WTC11 (cell line): ENCODE data around the gene AURKA. TPM values are rescaled to one million over a fixed set of nuclear protein-coding genes. Genes with fewer than 3 reads are reported as not detected.
"Not testable (repeated sequence)": the region's sequence is repeated elsewhere in the genome, so short reads cannot be mapped to it uniquely, and the experiment has no call there.

Experiments used
- ATAC-seq: fragments of 200-7000 bp; cut with Tn5 transposase; 2 replicates; pipeline ENCODE4 v1.10.0; 2021; ENCODE audit warnings: mild to moderate bottlenecking, moderate library complexity
- CTCF ChIA-PET: fragments of 300-600 bp; sonication (Branson Sonifier 250); formaldehyde crosslinking; loops from one replicate; lab custom pipeline; 2021; ENCODE audit warnings: antibody characterized with exemption; lab: Charles Lee
- POLR2A ChIA-PET: fragments of 350-600 bp; sonication (Branson Sonifier 250); formaldehyde crosslinking; loops from one replicate; lab custom pipeline; 2021; ENCODE audit warnings: antibody characterized with exemption; lab: Charles Lee
- DNase-seq: peaks from one replicate; pipeline ENCODE4 v3.0.0; 2021; ENCODE audit warnings: low spot score
- H3K27ac Mint-ChIP-seq: 2 replicates; pipeline ENCODE4 v1.8.0; 2021; ENCODE audit warnings: mixed read lengths
- H3K27me3 Mint-ChIP-seq: 2 replicates; pipeline ENCODE4 v1.8.0; 2021; ENCODE audit warnings: low read depth, mild to moderate bottlenecking, moderate library complexity, mixed read lengths
- H3K36me3 Mint-ChIP-seq: 2 replicates; pipeline ENCODE4 v1.8.0; 2021; ENCODE audit warnings: mixed read lengths
- H3K4me1 Mint-ChIP-seq: 2 replicates; pipeline ENCODE4 v1.8.0; 2022; ENCODE audit warnings: mixed read lengths
- H3K4me3 Mint-ChIP-seq: 2 replicates; pipeline ENCODE4 v1.8.0; 2021; ENCODE audit warnings: mild to moderate bottlenecking, moderate library complexity, mixed read lengths
- H3K9me3 Mint-ChIP-seq: 2 replicates; pipeline ENCODE4 v1.8.0; 2021; ENCODE audit warnings: mixed read lengths
- ATF1 ChIP-seq: sonication (generic); formaldehyde crosslinking; IDR thresholded peaks from 2 replicates; pipeline ENCODE4 v1.8.1; 2023; ENCODE audit warnings: mild to moderate bottlenecking, moderate library complexity, missing genetic modification reagents
- ELF4 ChIP-seq: sonication (generic); formaldehyde crosslinking; IDR thresholded peaks from 2 replicates; pipeline ENCODE4 v1.8.1; 2022; ENCODE audit warnings: low read depth, mild to moderate bottlenecking, moderate library complexity, missing genetic modification reagents
- JUN ChIP-seq: sonication (generic); formaldehyde crosslinking; IDR thresholded peaks from 2 replicates; pipeline ENCODE4 v1.8.0; 2023; ENCODE audit warnings: mild to moderate bottlenecking, missing genetic modification reagents
- MXD4 ChIP-seq: fragments of 250-450 bp; sonication (Bioruptor Pico); IDR thresholded peaks from 2 replicates; pipeline ENCODE4 v1.8.0; 2021; ENCODE audit warnings: mild to moderate bottlenecking, moderate library complexity, borderline replicate concordance
- NFYB ChIP-seq: sonication (generic); formaldehyde crosslinking; conservative IDR thresholded peaks from 2 replicates; pipeline ENCODE4 v1.8.0; 2022; ENCODE audit warnings: low read depth, missing genetic modification reagents
- SP1 ChIP-seq: sonication (generic); formaldehyde crosslinking; conservative IDR thresholded peaks from 2 replicates; pipeline ENCODE4 v1.8.1; 2022; ENCODE audit warnings: missing genetic modification reagents
- ZNF396 ChIP-seq: fragments of 250-450 bp; sonication (Bioruptor Pico); IDR thresholded peaks from 2 replicates; pipeline ENCODE4 v1.8.0; 2021; ENCODE audit warnings: mild to moderate bottlenecking, moderate library complexity, borderline replicate concordance
- total RNA-seq: library from RNA; stranded (reverse); gene quantifications from 3 replicates; pipeline ENCODE4 v1.2.3, GENCODE V29; 2021
- TF ChIP-seq, protein P1 (sequence below): fragments of 250-450 bp; sonication (Bioruptor Pico); IDR thresholded peaks from 2 replicates; pipeline ENCODE4 v1.9.0; 2021; ENCODE audit warnings: mild to moderate bottlenecking, borderline replicate concordance
- TF ChIP-seq, protein P2 (sequence below): sonication (generic); formaldehyde crosslinking; IDR thresholded peaks from 2 replicates; pipeline ENCODE4 v1.8.1; 2023; ENCODE audit warnings: mild to moderate bottlenecking, moderate library complexity, missing genetic modification reagents
- TF ChIP-seq, protein P3 (sequence below): sonication (generic); formaldehyde crosslinking; IDR thresholded peaks from 2 replicates; pipeline ENCODE4 v1.8.1; 2023; ENCODE audit warnings: mild to moderate bottlenecking, missing genetic modification reagents, borderline replicate concordance
- TF ChIP-seq, protein P4 (sequence below): sonication (generic); formaldehyde crosslinking; conservative IDR thresholded peaks from 2 replicates; pipeline ENCODE4 v1.8.1; 2022; ENCODE audit warnings: mild to moderate bottlenecking, missing genetic modification reagents
- TF ChIP-seq, protein P5 (sequence below): fragments of 250-450 bp; sonication (Bioruptor Pico); IDR thresholded peaks from 2 replicates; pipeline ENCODE4 v2.1.2; 2022; ENCODE audit warnings: mild to moderate bottlenecking, moderate library complexity

AURKA gene
- total RNA-seq, 1 experiment from 2014 or later: 103 TPM

DNA sequence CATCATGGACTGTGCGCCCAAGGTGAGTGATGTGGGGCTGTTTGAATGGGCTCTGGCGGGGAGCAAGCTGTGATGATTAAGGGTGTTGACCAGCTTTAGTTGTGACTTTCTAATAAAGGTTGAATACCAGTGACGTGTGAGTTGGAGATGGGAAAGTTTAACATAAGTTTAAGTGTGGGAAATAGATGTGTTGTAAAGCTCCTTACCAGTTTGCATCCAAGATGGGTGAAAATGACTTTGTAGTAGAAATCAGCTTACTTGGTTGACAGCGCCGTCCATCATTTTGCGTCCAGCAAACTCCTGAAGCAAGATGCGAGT is 20.4 kb upstream of the AURKA start (continued):
- TF ChIP-seq, protein P1, sequence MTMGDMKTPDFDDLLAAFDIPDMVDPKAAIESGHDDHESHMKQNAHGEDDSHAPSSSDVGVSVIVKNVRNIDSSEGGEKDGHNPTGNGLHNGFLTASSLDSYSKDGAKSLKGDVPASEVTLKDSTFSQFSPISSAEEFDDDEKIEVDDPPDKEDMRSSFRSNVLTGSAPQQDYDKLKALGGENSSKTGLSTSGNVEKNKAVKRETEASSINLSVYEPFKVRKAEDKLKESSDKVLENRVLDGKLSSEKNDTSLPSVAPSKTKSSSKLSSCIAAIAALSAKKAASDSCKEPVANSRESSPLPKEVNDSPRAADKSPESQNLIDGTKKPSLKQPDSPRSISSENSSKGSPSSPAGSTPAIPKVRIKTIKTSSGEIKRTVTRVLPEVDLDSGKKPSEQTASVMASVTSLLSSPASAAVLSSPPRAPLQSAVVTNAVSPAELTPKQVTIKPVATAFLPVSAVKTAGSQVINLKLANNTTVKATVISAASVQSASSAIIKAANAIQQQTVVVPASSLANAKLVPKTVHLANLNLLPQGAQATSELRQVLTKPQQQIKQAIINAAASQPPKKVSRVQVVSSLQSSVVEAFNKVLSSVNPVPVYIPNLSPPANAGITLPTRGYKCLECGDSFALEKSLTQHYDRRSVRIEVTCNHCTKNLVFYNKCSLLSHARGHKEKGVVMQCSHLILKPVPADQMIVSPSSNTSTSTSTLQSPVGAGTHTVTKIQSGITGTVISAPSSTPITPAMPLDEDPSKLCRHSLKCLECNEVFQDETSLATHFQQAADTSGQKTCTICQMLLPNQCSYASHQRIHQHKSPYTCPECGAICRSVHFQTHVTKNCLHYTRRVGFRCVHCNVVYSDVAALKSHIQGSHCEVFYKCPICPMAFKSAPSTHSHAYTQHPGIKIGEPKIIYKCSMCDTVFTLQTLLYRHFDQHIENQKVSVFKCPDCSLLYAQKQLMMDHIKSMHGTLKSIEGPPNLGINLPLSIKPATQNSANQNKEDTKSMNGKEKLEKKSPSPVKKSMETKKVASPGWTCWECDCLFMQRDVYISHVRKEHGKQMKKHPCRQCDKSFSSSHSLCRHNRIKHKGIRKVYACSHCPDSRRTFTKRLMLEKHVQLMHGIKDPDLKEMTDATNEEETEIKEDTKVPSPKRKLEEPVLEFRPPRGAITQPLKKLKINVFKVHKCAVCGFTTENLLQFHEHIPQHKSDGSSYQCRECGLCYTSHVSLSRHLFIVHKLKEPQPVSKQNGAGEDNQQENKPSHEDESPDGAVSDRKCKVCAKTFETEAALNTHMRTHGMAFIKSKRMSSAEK (CRISPR knock-in tag): no peak
- no peak for TF ChIP-seq JUN (CRISPR knock-in tag)
- no peak for TF ChIP-seq ELF4
- no peak for TF ChIP-seq ZNF396 (CRISPR knock-in tag)
- TF ChIP-seq, protein P2, sequence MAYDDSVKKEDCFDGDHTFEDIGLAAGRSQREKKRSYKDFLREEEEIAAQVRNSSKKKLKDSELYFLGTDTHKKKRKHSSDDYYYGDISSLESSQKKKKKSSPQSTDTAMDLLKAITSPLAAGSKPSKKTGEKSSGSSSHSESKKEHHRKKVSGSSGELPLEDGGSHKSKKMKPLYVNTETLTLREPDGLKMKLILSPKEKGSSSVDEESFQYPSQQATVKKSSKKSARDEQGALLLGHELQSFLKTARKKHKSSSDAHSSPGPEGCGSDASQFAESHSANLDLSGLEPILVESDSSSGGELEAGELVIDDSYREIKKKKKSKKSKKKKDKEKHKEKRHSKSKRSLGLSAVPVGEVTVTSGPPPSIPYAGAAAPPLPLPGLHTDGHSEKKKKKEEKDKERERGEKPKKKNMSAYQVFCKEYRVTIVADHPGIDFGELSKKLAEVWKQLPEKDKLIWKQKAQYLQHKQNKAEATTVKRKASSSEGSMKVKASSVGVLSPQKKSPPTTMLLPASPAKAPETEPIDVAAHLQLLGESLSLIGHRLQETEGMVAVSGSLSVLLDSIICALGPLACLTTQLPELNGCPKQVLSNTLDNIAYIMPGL (CRISPR knock-in tag): no peak

DNA sequence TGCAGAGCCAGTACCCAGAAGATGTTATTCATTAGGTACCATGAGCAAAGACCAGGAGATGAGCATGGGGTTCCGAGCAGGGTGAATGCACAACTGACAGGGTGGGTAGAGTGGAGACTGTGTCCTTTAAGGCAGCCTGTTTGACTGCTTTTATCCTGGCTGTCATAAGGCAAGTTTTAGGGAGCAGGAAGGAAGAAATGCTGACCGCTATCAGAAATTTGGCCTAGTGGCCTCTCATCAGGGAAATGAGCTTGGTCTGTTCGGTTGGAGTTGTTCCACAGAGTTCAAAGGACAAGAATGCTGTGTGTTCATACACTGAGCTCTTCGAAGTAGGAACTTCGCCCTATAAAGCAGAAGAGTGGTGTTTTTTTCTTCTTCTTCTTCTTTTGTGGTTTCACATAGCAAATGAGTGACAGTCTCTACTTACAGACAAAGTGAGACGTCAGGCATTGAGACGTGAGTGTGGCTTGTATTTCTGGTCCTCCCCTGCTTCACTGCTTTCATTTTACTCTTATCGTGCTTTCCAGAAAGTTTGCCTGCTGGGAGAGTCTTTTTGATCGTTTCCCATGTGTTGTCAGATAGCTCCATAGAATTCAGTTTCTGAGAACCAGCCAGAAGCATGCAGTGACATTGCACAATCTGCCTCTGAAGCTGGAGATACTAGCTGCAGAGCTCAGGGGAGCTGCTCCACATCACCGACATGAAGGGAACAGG is 19.9 kb upstream of the AURKA start, which contains the start of gene CASS4:
Gene CASS4 (plus strand): TSS at position 502 of the 714 bp plus-strand sequence. CDS start 199 bp downstream, at position 701.
- H3K27me3 Mint-ChIP-seq: no peaks in the 10 kb centered on the region
- DNase-seq: no peak
- ChIA-PET CTCF (no interaction called here), POLR2A (interaction anchor here (0.6 kb wide), 1 partner anchor 17 kb away, joined by 5 read pairs; no protein-coding TSS in a partner anchor)
- H3K36me3 Mint-ChIP-seq: peaks cover 17% of the 10 kb centered on the region
- TF ChIP-seq NFYB (CRISPR knock-in tag) (no peak), SP1 (CRISPR knock-in tag) (no peak), ATF1 (CRISPR knock-in tag) (no peak), MXD4 (no peak)
- TF ChIP-seq, protein P3, sequence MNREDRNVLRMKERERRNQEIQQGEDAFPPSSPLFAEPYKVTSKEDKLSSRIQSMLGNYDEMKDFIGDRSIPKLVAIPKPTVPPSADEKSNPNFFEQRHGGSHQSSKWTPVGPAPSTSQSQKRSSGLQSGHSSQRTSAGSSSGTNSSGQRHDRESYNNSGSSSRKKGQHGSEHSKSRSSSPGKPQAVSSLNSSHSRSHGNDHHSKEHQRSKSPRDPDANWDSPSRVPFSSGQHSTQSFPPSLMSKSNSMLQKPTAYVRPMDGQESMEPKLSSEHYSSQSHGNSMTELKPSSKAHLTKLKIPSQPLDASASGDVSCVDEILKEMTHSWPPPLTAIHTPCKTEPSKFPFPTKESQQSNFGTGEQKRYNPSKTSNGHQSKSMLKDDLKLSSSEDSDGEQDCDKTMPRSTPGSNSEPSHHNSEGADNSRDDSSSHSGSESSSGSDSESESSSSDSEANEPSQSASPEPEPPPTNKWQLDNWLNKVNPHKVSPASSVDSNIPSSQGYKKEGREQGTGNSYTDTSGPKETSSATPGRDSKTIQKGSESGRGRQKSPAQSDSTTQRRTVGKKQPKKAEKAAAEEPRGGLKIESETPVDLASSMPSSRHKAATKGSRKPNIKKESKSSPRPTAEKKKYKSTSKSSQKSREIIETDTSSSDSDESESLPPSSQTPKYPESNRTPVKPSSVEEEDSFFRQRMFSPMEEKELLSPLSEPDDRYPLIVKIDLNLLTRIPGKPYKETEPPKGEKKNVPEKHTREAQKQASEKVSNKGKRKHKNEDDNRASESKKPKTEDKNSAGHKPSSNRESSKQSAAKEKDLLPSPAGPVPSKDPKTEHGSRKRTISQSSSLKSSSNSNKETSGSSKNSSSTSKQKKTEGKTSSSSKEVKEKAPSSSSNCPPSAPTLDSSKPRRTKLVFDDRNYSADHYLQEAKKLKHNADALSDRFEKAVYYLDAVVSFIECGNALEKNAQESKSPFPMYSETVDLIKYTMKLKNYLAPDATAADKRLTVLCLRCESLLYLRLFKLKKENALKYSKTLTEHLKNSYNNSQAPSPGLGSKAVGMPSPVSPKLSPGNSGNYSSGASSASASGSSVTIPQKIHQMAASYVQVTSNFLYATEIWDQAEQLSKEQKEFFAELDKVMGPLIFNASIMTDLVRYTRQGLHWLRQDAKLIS: no peak
- TF ChIP-seq, protein P2 (CRISPR knock-in tag): no peak
- TF ChIP-seq, protein P4, sequence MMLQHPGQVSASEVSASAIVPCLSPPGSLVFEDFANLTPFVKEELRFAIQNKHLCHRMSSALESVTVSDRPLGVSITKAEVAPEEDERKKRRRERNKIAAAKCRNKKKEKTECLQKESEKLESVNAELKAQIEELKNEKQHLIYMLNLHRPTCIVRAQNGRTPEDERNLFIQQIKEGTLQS: no peak
- TF ChIP-seq, protein P5, sequence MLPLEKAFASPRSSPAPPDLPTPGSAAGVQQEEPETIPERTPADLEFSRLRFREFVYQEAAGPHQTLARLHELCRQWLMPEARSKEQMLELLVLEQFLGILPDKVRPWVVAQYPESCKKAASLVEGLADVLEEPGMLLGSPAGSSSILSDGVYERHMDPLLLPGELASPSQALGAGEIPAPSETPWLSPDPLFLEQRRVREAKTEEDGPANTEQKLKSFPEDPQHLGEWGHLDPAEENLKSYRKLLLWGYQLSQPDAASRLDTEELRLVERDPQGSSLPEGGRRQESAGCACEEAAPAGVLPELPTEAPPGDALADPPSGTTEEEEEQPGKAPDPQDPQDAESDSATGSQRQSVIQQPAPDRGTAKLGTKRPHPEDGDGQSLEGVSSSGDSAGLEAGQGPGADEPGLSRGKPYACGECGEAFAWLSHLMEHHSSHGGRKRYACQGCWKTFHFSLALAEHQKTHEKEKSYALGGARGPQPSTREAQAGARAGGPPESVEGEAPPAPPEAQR (CRISPR knock-in tag): no peak
- H3K9me3 Mint-ChIP-seq: no peaks in the 10 kb centered on the region
- H3K27ac Mint-ChIP-seq: no peak within 1 kb of the TSS
- no peak within 1 kb of the TSS for H3K4me3 Mint-ChIP-seq
- H3K4me1 Mint-ChIP-seq: no peaks in the 10 kb centered on the region
- no peak for ATAC-seq

DNA sequence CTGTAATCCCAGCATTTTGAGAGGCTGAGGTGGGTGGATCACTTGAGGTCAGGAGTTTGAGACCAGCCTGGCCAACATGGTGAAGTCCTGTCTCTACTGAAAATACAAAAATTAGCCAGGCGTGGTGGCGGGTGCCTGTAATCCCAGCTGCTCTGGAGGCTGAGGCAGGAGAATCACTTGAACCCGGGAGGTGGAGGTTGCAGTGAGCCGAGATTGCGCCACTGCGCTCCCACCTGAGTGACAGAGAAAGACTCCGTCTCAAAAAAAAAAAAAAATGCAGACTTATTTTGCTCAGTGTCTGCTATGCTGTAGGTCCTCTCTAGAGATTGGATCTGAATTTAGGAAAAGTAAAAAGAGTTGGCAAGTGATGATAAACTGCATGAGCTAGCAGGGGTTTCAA is 19.3 kb upstream of the AURKA start:
- H3K4me1 Mint-ChIP-seq, H3K4me3 Mint-ChIP-seq, DNase-seq, H3K9me3 Mint-ChIP-seq, CTCF ChIA-PET, H3K27me3 Mint-ChIP-seq, ATAC-seq, H3K27ac Mint-ChIP-seq: not testable (repeated sequence)
- POLR2A ChIA-PET: interaction anchor here (0.6 kb wide), 1 partner anchor 18 kb away, joined by 5 read pairs; no protein-coding TSS in a partner anchor
- peaks cover 23% of the 10 kb centered on the region for H3K36me3 Mint-ChIP-seq
